HepG2 (cell line): ENCODE measurements around the gene TEF. TPM values are rescaled to one million over a fixed set of nuclear protein-coding genes. Genes with fewer than 3 reads are reported as not detected.

Experiments used
- AGO1 ChIP-seq: fragments of 200-400 bp; formaldehyde crosslinking; IDR thresholded peaks from 2 replicates; pipeline ENCODE4 v1.6.1; 2017; ENCODE audit warnings: mild to moderate bottlenecking, low read depth, low read length, moderate library complexity; ENCODE audit not compliant: poor library complexity, severe bottlenecking
- HMG20A ChIP-seq: IDR thresholded peaks from 2 replicates; pipeline ENCODE4 v1.6.1; 2016; ENCODE audit warnings: borderline replicate concordance
- HOXA9 ChIP-seq: sonication (generic); formaldehyde crosslinking; IDR thresholded peaks from 2 replicates; pipeline ENCODE4 v1.8.1; 2022; ENCODE audit warnings: missing genetic modification reagents, mild to moderate bottlenecking, moderate library complexity, borderline replicate concordance
- MEIS1 ChIP-seq: sonication (generic); formaldehyde crosslinking; IDR thresholded peaks from 2 replicates; pipeline ENCODE4 v1.9.0; 2021; ENCODE audit warnings: mild to moderate bottlenecking, missing genetic modification reagents, moderate library complexity, borderline replicate concordance
- MIER2 ChIP-seq: IDR thresholded peaks from 2 replicates; pipeline ENCODE4 v1.6.1; 2016; ENCODE audit warnings: missing biosample characterization, missing genetic modification reagents
- NCOA1 ChIP-seq: sonication (generic); formaldehyde crosslinking; IDR thresholded peaks from 2 replicates; pipeline ENCODE4 v1.9.0; 2021; ENCODE audit warnings: missing genetic modification reagents
- PHF8 ChIP-seq: sonication (generic); formaldehyde crosslinking; IDR thresholded peaks from 2 replicates; pipeline ENCODE4 v1.5.0; 2020; ENCODE audit warnings: missing genetic modification reagents
- SMAD9 ChIP-seq: sonication (generic); formaldehyde crosslinking; IDR thresholded peaks from 2 replicates; pipeline ENCODE4 v1.5.1; 2020; ENCODE audit warnings: mild to moderate bottlenecking, missing genetic modification reagents
- SNRNP70 ChIP-seq: fragments of 200-400 bp; formaldehyde crosslinking; IDR thresholded peaks from 2 replicates; pipeline ENCODE4 v1.6.1; 2017; ENCODE audit warnings: mild to moderate bottlenecking, low read depth, low read length, moderate library complexity
- SRF ChIP-seq: IDR thresholded peaks from 2 replicates; pipeline ENCODE4 v1.6.1; 2011; ENCODE audit warnings: mild to moderate bottlenecking, low read depth, low read length, moderate library complexity
- TAF1 ChIP-seq: sonication (generic); formaldehyde crosslinking; IDR thresholded peaks from 2 replicates; pipeline ENCODE4 v1.4.0; 2020; ENCODE audit warnings: missing genetic modification reagents
- TCF12 ChIP-seq, 2 experiments: fragments of 450-650 bp in 1 of 2; sonication (generic) in 1 of 2; formaldehyde crosslinking in 1 of 2; IDR thresholded peaks; 2 replicates each; pipeline versions ENCODE4 v1.6.1 to v1.8.0; 2017 to 2022; ENCODE audit warnings: antibody characterized with exemption in 1 of 2, mild to moderate bottlenecking in 1 of 2, missing genetic modification reagents in 1 of 2, moderate library complexity in 1 of 2
- XRCC5 ChIP-seq: fragments of 200-400 bp; formaldehyde crosslinking; optimal IDR thresholded peaks from 2 replicates; pipeline ENCODE3; 2017; ENCODE audit warnings: mild to moderate bottlenecking, low read length
- ZBTB7B ChIP-seq: sonication (generic); formaldehyde crosslinking; IDR thresholded peaks from 2 replicates; pipeline ENCODE4 v1.4.0; 2020; ENCODE audit warnings: missing genetic modification reagents
- ZFAT ChIP-seq: sonication (generic); formaldehyde crosslinking; conservative IDR thresholded peaks from 2 replicates; pipeline ENCODE4 v1.8.1; 2023; ENCODE audit warnings: missing genetic modification reagents, inconsistent platforms
- ZFX ChIP-seq: sonication (generic); formaldehyde crosslinking; IDR thresholded peaks from 2 replicates; pipeline ENCODE4 v1.4.0; 2020; ENCODE audit warnings: mild to moderate bottlenecking, low read depth, missing genetic modification reagents, moderate library complexity
- ZNF451 ChIP-seq: sonication (generic); formaldehyde crosslinking; IDR thresholded peaks from 2 replicates; pipeline ENCODE4 v1.5.0; 2020; ENCODE audit warnings: mild to moderate bottlenecking, missing genetic modification reagents
- ZNF460 ChIP-seq: sonication (generic); formaldehyde crosslinking; IDR thresholded peaks from 2 replicates; pipeline ENCODE4 v1.5.1; 2020; ENCODE audit warnings: missing genetic modification reagents, mild to moderate bottlenecking, borderline replicate concordance
- ZNF562 ChIP-seq: sonication (generic); formaldehyde crosslinking; IDR thresholded peaks from 2 replicates; pipeline ENCODE4 v1.8.0; 2022; ENCODE audit warnings: missing genetic modification reagents, borderline replicate concordance
- ZNF720 ChIP-seq: sonication (generic); formaldehyde crosslinking; IDR thresholded peaks from 2 replicates; pipeline ENCODE4 v1.4.0; 2020; ENCODE audit warnings: missing genetic modification reagents
- ZSCAN31 ChIP-seq: sonication (generic); formaldehyde crosslinking; IDR thresholded peaks from 2 replicates; pipeline ENCODE4 v1.5.0; 2020; ENCODE audit warnings: low read depth, mild to moderate bottlenecking, missing genetic modification reagents
- polyA plus RNA-seq, 8 experiments: library from polyadenylated mRNA; depleted of rRNA in 3 of 8; stranded (reverse) in 7 of 8; unstranded in 1 of 8; fragments of >200 nt; fragmentation: Illumina TruSeq in 4 of 8; extraction: Trizol in 4 of 8; gene quantifications; 2 replicates each; pipeline versions ENCODE4 v1.2.1 to v1.2.3, GENCODE V29; 2011 to 2016; ENCODE audit warnings: low read depth in 4 of 8, missing spikeins in 1 of 8, mixed read lengths in 1 of 8; ENCODE audit not compliant: insufficient read depth in 1 of 8
- total RNA-seq, 5 experiments: library from RNA; depleted of rRNA; stranded (reverse); fragments of >200 nt; fragmentation: Illumina TruSeq; extraction: Trizol; gene quantifications; 2 replicates each; pipeline ENCODE4 v1.2.3, GENCODE V29; 2016; ENCODE audit warnings: low read depth in 1 of 5
- TF ChIP-seq, protein P1 (sequence below): sonication (generic); formaldehyde crosslinking; IDR thresholded peaks from 2 replicates; pipeline ENCODE4 v1.5.1; 2020; ENCODE audit warnings: mild to moderate bottlenecking, moderate library complexity, missing genetic modification reagents
- TF ChIP-seq, protein P2 (sequence below): IDR thresholded peaks from 2 replicates; pipeline ENCODE4 v1.6.1; 2018; ENCODE audit warnings: missing genetic modification reagents, mild to moderate bottlenecking, missing compliant biosample characterization

Gene TEF
- total and polyA plus RNA-seq, 2 of the 13 experiments (the other 11 are each of a cell fraction or from before 2014, with no cell fraction given), result 7.6 to 11.2 TPM

DNA sequence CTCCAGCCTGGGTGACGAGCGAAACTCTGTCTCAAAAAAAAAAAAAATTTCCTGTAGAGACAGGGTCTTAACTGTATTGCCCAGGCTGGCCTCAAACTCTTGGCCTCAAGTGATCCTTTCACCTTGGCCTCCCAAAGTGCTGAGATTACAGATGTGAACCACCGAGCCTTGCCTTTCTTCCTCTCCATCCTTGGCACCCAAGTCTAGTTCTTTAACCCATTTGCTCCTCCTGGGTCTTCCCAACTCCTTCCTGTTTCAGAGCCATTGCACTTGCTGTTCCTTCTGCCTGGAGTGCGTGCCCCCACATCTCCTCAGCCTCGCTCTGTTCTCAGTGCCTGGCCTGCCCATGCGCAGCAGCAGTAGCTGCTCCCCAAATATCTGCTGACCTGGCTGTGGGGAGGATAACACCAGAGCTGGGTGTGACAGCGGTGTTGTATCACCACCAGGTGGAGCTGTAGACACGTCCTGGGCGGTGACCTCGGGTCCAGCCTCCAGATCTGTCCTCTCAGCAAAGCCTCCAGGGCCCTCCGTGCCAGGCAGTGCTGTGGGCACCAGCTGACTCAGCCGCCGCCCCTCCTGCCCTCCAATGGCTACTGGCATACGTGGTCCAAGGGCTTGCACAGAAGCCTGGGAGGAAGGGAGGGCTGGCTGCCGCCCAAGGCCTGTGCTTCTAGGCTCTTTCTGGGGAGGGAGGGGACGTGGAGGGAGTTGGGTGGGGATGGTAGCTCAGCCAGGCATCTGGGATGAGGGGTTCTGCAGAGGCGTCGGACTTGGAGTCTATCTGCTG, 22.0 kb downstream of the TEF start (continued):
- TF ChIP-seq SRF (no peak), HOXA9 (no peak), TAF1 (no peak), ZFX (peak; percentile 50; the same call in 1 of the 2 replicates), ZNF451 (no peak), ZNF562 (no peak), AGO1 (no peak), TCF12 (IDR thresholded peaks at IDR 0.05) (no peak), TCF12 (CRISPR knock-in tag; IDR thresholded peaks at IDR 0.05) (no peak), ZNF460 (no peak), MIER2 (no peak), ZNF720 (no peak; the same call in 1 of the 2 replicates), PHF8 (CRISPR knock-in tag) (no peak), XRCC5 (peak; percentile 87), ZSCAN31 (CRISPR knock-in tag) (no peak), ZFAT (no peak), HMG20A (no peak), SNRNP70 (no peak), NCOA1 (CRISPR knock-in tag) (no peak), MEIS1 (CRISPR knock-in tag) (no peak; the same call in 1 of the 2 replicates), ZBTB7B (CRISPR knock-in tag) (0 out of 2 replicates have a peak, but pooled peaks have one; percentile 43), SMAD9 (CRISPR knock-in tag) (no peak)
- TF ChIP-seq, protein P1, sequence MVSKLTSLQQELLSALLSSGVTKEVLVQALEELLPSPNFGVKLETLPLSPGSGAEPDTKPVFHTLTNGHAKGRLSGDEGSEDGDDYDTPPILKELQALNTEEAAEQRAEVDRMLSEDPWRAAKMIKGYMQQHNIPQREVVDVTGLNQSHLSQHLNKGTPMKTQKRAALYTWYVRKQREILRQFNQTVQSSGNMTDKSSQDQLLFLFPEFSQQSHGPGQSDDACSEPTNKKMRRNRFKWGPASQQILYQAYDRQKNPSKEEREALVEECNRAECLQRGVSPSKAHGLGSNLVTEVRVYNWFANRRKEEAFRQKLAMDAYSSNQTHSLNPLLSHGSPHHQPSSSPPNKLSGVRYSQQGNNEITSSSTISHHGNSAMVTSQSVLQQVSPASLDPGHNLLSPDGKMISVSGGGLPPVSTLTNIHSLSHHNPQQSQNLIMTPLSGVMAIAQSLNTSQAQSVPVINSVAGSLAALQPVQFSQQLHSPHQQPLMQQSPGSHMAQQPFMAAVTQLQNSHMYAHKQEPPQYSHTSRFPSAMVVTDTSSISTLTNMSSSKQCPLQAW (CRISPR knock-in tag), result peak; percentile 28; the same call in 1 of the 2 replicates
- TF ChIP-seq, protein P2, sequence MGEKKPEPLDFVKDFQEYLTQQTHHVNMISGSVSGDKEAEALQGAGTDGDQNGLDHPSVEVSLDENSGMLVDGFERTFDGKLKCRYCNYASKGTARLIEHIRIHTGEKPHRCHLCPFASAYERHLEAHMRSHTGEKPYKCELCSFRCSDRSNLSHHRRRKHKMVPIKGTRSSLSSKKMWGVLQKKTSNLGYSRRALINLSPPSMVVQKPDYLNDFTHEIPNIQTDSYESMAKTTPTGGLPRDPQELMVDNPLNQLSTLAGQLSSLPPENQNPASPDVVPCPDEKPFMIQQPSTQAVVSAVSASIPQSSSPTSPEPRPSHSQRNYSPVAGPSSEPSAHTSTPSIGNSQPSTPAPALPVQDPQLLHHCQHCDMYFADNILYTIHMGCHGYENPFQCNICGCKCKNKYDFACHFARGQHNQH (CRISPR knock-in tag), result peak; percentile 66; the same call in 1 of the 2 replicates
